Activated naive CD4-positive, alpha-beta T cell treated with anti-CD3 and anti-CD28 coated beads for 36 hours (primary cell): ENCODE measurements around the gene PHLDA1. TPM values are rescaled to one million over a fixed set of nuclear protein-coding genes. Genes with fewer than 3 reads are reported as not detected.

Experiments used
- CTCF ChIA-PET: fragments of 350-600 bp; sonication (Branson Sonifier 250); formaldehyde crosslinking; loops from one replicate; lab custom pipeline; 2021; ENCODE audit warnings: antibody characterized with exemption; lab: Charles Lee
- DNase-seq: peaks from one replicate; pipeline ENCODE4 v3.0.0-alpha.2; 2020
- H3K27ac Mint-ChIP-seq: one replicate; pipeline ENCODE4 v1.8.0; 2021; ENCODE audit warnings: mild to moderate bottlenecking, mixed read lengths
- H3K27me3 Mint-ChIP-seq: one replicate; pipeline ENCODE4 v1.8.0; 2021; ENCODE audit warnings: low read depth, mixed read lengths
- H3K36me3 Mint-ChIP-seq: one replicate; pipeline ENCODE4 v1.8.0; 2021; ENCODE audit warnings: low read depth, mixed read lengths
- H3K4me1 Mint-ChIP-seq: one replicate; pipeline ENCODE4 v1.8.0; 2021; ENCODE audit warnings: low read depth, mixed read lengths
- H3K4me3 Mint-ChIP-seq: one replicate; pipeline ENCODE4 v1.8.0; 2021; ENCODE audit warnings: mild to moderate bottlenecking, moderate library complexity, mixed read lengths
- H3K9me3 Mint-ChIP-seq: one replicate; pipeline ENCODE4 v1.8.0; 2021; ENCODE audit warnings: mixed read lengths
- intact Hi-C: fragments of 100-400 bp; cut with micrococcal nuclease; formaldehyde crosslinking; loops from one replicate; pipeline ENCODE4 v1.15.1; 2023
- total RNA-seq, 2 experiments: library from RNA; stranded (reverse); gene quantifications; one replicate each; pipeline ENCODE4 v1.2.3, GENCODE V29; 2021

The PHLDA1 gene
- total RNA-seq, 2 experiments from 2014 or later = 2.7 to 2.8 TPM

GRCh38 chr12:75978677-75979076 is 52.9 kb downstream of the PHLDA1 start:
- intact Hi-C loops = loop anchor here (1.0 to 5.0 kb wide), 16 partner anchors 16 to 587 kb away; partner anchors contain the start of genes GLIPR1, GLIPR1L2, KRR1 and NAP1L1
- H3K36me3 Mint-ChIP-seq = no peaks in the 10 kb centered on the region
- no peaks in the 10 kb centered on the region for H3K9me3 Mint-ChIP-seq
- no peaks in the 10 kb centered on the region for H3K27me3 Mint-ChIP-seq
- peak overlapping the region; percentile 57 for H3K4me3 Mint-ChIP-seq
- peak; percentile 45 for DNase-seq
- CTCF ChIA-PET = interaction anchor here (1.1 to 2.9 kb wide), 4 partner anchors 34 to 52 kb away, joined by 3 to 17 read pairs (median 8); partner anchors contain the start of gene PHLDA1
- peaks cover 65% of the 10 kb centered on the region for H3K4me1 Mint-ChIP-seq
- H3K27ac Mint-ChIP-seq = peak overlapping the region; percentile 99

GRCh38 chr12:75977952-75978671 is 53.5 kb downstream of the PHLDA1 start:
- Mint-ChIP-seq H3K27me3 (no peaks in the 10 kb centered on the region), H3K27ac (peak overlapping the region; percentile 99), H3K36me3 (no peaks in the 10 kb centered on the region), H3K9me3 (no peaks in the 10 kb centered on the region), H3K4me3 (peak overlapping the region; percentile 57), H3K4me1 (peaks cover 60% of the 10 kb centered on the region)
- peak; percentile 90 for DNase-seq
- intact Hi-C loops = loop anchor here (1.0 to 5.0 kb wide), 9 partner anchors 34 to 587 kb away; partner anchors contain the start of genes GLIPR1L2, OSBPL8 and PHLDA1
- CTCF ChIA-PET = interaction anchor here (1.1 to 2.9 kb wide), 4 partner anchors 33 to 53 kb away, joined by 3 to 17 read pairs (median 8); partner anchors contain the start of gene PHLDA1

- Mint-ChIP-seq H3K4me1 (peaks cover 63% of the 10 kb centered on the region), H3K27ac (peak overlapping the region; percentile 99), H3K9me3 (no peaks in the 10 kb centered on the region), H3K4me3 (no peak overlapping the region), H3K36me3 (peaks cover 3% of the 10 kb centered on the region), H3K27me3 (no peaks in the 10 kb centered on the region)
- CTCF ChIA-PET = interaction anchor here (1.1 to 2.9 kb wide), 4 partner anchors 33 to 53 kb away, joined by 3 to 17 read pairs (median 8); partner anchors contain the start of gene PHLDA1
- no peak for DNase-seq
- intact Hi-C loops = loop anchor here (5.0 kb wide), 1 partner anchor 335 kb away; no protein-coding TSS in a partner anchor
Measured at GRCh38 chr12:75977590-75977951, 54.0 kb downstream of the PHLDA1 start.

- no peak for DNase-seq
- Mint-ChIP-seq H3K27me3 (no peaks in the 10 kb centered on the region), H3K36me3 (peaks cover 6% of the 10 kb centered on the region), H3K4me1 (peaks cover 64% of the 10 kb centered on the region), H3K4me3 (no peak overlapping the region), H3K27ac (no peak overlapping the region), H3K9me3 (peaks cover 5% of the 10 kb centered on the region)
- intact Hi-C loops = loop anchor here (5.0 kb wide), 1 partner anchor 335 kb away; no protein-coding TSS in a partner anchor
- CTCF ChIA-PET = interaction anchor here (2.9 kb wide), 1 partner anchor 54 kb away, joined by 17 read pairs; the partner anchor contains the start of gene PHLDA1
Measured at GRCh38 chr12:75976913-75977312, 54.7 kb downstream of the PHLDA1 start.

- H3K4me3 Mint-ChIP-seq = no peak overlapping the region
- intact Hi-C loops = loop anchor here (5.0 kb wide), 1 partner anchor 334 kb away; no protein-coding TSS in a partner anchor
- CTCF ChIA-PET = interaction anchor here (0.6 to 1.0 kb wide), 2 partner anchors 8 to 45 kb away, joined by 3 to 7 read pairs; no protein-coding TSS in a partner anchor
- no peak for DNase-seq
- peaks cover 9% of the 10 kb centered on the region for H3K36me3 Mint-ChIP-seq
- H3K4me1 Mint-ChIP-seq = peaks cover 63% of the 10 kb centered on the region
- no peaks in the 10 kb centered on the region for H3K27me3 Mint-ChIP-seq
- H3K27ac Mint-ChIP-seq = no peak overlapping the region
- H3K9me3 Mint-ChIP-seq = peaks cover 11% of the 10 kb centered on the region
Measured at GRCh38 chr12:75976113-75976512, 55.5 kb downstream of the PHLDA1 start.

- Mint-ChIP-seq H3K27ac (no peak overlapping the region), H3K4me1 (peaks cover 62% of the 10 kb centered on the region), H3K27me3 (no peaks in the 10 kb centered on the region), H3K36me3 (peaks cover 9% of the 10 kb centered on the region), H3K4me3 (no peak overlapping the region), H3K9me3 (peaks cover 14% of the 10 kb centered on the region)
- intact Hi-C loops = loop anchor here (5.0 kb wide), 1 partner anchor 333 kb away; no protein-coding TSS in a partner anchor
- CTCF ChIA-PET = interaction anchor here (0.6 to 1.1 kb wide), 4 partner anchors 7 to 54 kb away, joined by 3 to 7 read pairs (median 4); no protein-coding TSS in a partner anchor
- DNase-seq = no peak
Measured at GRCh38 chr12:75975702-75976101, 55.9 kb downstream of the PHLDA1 start.

Other genes with a start within 250 kb of the PHLDA1 start
- 1,000 to 10,000 TPM; 1,078 to 1,092 TPM for gene NAP1L1, start 52.9 kb upstream of the PHLDA1 start, total RNA-seq